Airway epithelial cell (primary cell): ENCODE results near the gene TMEM25. TPM values are rescaled to one million over a fixed set of nuclear protein-coding genes. Genes with fewer than 3 reads are reported as not detected.

Experiments
- total RNA-seq: library from RNA; depleted of rRNA; stranded (reverse); fragments of >200 nt; gene quantifications from 2 replicates; pipeline ENCODE4 v1.2.3, GENCODE V29; 2015

TMEM25 gene
- total RNA-seq = 32.8 and 40.8 TPM in 2 replicates

DNA sequence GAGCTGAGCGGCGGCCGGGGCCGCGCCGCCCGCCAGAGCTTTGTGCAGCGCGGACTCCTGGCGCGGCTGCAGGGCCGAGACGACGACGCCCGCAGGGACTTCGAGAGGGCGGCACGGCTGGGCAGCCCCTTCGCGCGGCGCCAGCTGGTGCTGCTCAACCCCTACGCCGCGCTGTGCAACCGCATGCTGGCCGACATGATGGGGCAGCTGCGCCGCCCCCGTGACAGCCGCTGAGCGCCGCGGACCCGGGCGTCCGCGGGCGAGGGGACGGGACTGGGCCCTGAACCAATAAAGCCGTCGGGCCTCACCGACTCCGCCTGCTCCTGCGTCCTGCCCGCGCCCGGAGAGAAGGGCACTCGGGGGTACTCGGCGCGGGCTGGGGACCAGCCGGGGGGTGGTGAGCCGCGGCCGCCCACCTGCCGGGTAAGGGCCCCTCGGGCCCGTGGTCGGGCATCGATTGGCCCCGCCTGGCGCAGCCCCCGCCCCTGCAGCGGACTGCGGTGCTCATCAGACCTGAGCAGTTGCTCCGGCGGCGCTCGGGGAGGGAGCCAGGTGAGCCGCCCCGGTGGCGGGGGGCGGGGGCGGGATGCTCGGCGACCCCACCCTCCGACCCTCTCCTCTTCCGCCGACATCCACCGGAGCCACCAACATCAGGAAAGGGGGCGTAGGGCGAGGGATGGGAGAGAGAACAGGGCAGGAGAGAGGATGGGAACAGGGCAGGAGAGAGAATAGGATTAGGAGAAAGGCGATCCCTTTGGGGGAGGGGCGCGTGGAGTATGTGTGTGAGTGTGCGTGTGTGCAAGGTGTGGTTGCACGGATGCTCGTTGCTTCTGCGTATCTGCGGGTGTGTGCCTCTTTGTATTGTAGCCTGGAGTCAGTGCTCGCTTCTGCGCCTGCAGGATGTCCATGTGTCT, at the start of gene TMEM25:
TMEM25 (plus strand) TSS at position 510 of the 914 bp plus-strand sequence. CDS start 610 bp downstream, outside the sequence.

DNA sequence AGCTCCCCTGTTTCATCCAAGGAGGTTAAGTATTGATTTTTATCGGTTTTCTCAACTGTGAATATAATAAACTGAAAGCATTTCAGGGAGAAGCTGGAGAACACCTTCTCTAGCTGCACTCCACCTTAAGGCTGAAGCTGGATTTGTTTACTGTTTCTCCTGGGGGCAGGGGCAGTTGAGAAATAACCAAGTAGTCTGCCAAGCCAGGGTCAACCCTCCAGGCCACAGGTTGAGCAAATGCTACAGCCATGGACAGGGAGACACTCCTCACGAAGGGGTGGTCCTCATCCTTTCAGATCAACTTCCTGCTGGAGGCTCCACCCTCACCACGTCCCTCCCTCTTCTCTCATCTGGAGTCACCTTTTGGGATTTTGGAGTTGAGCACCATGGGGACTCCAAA, 3.9 kb upstream of the TMEM25 start, which contains the start of gene TTC36:
TTC36 (plus strand) TSS at position 366 of the 400 bp plus-strand sequence; CDS start at position 387, 21 bp downstream.

DNA sequence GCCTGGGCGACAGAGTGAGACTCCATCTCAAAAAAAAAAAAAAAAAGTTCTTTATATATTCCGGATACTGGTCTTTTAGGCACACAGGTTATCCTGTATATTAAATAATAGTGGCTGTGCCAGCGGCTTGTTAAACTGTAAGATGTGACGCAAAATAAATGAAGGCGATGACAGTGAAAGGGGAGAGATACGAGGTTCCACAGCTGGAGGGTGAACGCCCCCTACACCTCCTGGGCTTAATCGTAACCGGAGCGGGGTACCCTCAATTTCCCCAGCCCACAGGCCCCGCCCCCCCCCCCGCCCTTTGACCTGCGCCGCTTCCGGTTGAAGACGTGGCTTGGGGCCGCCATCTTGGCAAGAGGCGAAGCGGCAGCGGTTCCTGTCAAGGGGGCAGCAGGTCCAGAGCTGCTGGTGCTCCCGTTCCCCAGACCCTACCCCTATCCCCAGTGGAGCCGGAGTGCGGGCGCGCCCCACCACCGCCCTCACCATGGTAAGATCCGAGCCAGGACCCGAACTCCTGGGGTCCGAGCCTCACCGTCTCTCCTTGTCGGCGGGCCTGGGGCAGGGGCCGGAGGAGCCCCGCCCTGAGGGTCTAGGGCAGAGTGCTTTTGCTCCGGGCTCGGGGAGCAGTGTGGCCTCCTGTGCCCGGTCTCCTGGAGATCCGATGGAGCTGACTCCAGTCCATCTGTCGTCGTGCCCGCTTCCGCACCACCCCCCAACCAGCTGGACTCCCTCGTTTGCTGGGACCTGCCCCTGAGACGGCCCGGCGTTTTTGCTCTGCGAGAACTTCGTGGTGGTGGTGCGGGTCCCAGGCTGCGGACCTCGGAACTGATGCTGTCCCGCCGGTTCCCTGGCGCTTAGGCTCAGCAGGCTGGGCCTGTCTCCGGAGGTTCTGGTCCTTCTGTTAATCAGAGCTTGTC, 41.3 kb downstream of the TMEM25 start, which contains the start of gene ARCN1:
ARCN1 (plus strand) TSS at position 349 of the 920 bp plus-strand sequence; CDS start at position 488, 139 bp downstream.

Other genes with a start within 250 kb of the TMEM25 start
- not detected in 2 replicates for gene CD3E, start 226.5 kb upstream of the TMEM25 start, total RNA-seq
- not detected in 2 replicates for gene CD3D, start 188.5 kb upstream of the TMEM25 start, total RNA-seq
- not detected in 2 replicates for gene CD3G, start 186.8 kb upstream of the TMEM25 start, total RNA-seq
- gene UBE4A, start 171.6 kb upstream of the TMEM25 start, total RNA-seq = 22.4 and 32.5 TPM in 2 replicates
- 64.5 and 68.8 TPM in 2 replicates for gene ATP5MG, start 129.6 kb upstream of the TMEM25 start, total RNA-seq
- gene KMT2A, start 94.7 kb upstream of the TMEM25 start, total RNA-seq = 13.2 and 23.0 TPM in 2 replicates
- 0.71 and 3.3 TPM in 2 replicates for gene TTC36, start 3.7 kb upstream of the TMEM25 start, total RNA-seq
- 17.9 and 20.5 TPM in 2 replicates for gene IFT46, start 34.7 kb downstream of the TMEM25 start, total RNA-seq
- gene ARCN1, start 41.2 kb downstream of the TMEM25 start, total RNA-seq = 84.0 and 111 TPM in 2 replicates
- gene PHLDB1, start 76.4 kb downstream of the TMEM25 start, total RNA-seq = 51.1 and 54.2 TPM in 2 replicates
- gene TREH, start 148.5 kb downstream of the TMEM25 start, total RNA-seq = not detected in 2 replicates